ENCODE data around the gene CORO1C. TPM values are rescaled to one million over a fixed set of nuclear protein-coding genes. Genes with fewer than 3 reads are reported as not detected.
A peak's percentile ranks its signal among the peaks of the same experiment; 100 is the strongest.
"Not testable (repeated sequence)": the region's sequence is repeated elsewhere in the genome, so short reads cannot be mapped to it uniquely, and the experiment has no call there.

Gene CORO1C
- polyA plus RNA-seq, 1 experiment = 596 TPM

GRCh38 chr12:108663324-108664015 is 67.8 kb downstream of the CORO1C start:
- no peak overlapping the region for H3K27ac ChIP-seq (ENCODE audit: low read depth, low read length)
- no peaks in the 10 kb centered on the region for H3K9me3 ChIP-seq (ENCODE audit: control insufficient read depth, insufficient read depth, low read length)
- no peaks in the 10 kb centered on the region for H3K27me3 ChIP-seq (ENCODE audit: control insufficient read depth, insufficient read depth, low read length)
- ChIA-PET POLR2A (interaction anchor here (0.6 to 1.2 kb wide), 2 partner anchors 14 to 60 kb away, joined by 3 to 12 read pairs; no protein-coding TSS in a partner anchor), CTCF (interaction anchor here (0.6 to 9.3 kb wide), 35 partner anchors 10 to 287 kb away, joined by 3 to 177 read pairs (median 5); partner anchors contain the start of genes CORO1C and ISCU)
- DNase-seq (ENCODE audit: low read depth, low spot score) = no peak
- H3K4me3 ChIP-seq (ENCODE audit: low read depth, low read length) = no peak overlapping the region
- no peak for TF ChIP-seq CTCF (IDR thresholded peaks at IDR 0.05; ENCODE audit: low read depth, low read length)

GRCh38 chr12:108658115-108658514 is 73.2 kb downstream of the CORO1C start:
- H3K27me3 ChIP-seq (ENCODE audit: control insufficient read depth, insufficient read depth, low read length); H3K9me3 ChIP-seq (ENCODE audit: control insufficient read depth, insufficient read depth, low read length); POLR2A ChIA-PET; H3K4me3 ChIP-seq (ENCODE audit: low read depth, low read length); DNase-seq (ENCODE audit: low read depth, low spot score); H3K27ac ChIP-seq (ENCODE audit: low read depth, low read length): not testable (repeated sequence)
- CTCF ChIA-PET = interaction anchor here (0.9 kb wide), 1 partner anchor 146 kb away, joined by 4 read pairs; no protein-coding TSS in a partner anchor

- no peak for DNase-seq (ENCODE audit: low read depth, low spot score)
- ChIA-PET CTCF (interaction anchor here (1.6 kb wide), 1 partner anchor 1188 kb away, joined by 3 read pairs; no protein-coding TSS in a partner anchor), POLR2A (no interaction called here)
- Histone ChIP-seq H3K27ac (ENCODE audit: low read depth, low read length) (no peak overlapping the region), H3K4me3 (ENCODE audit: low read depth, low read length) (no peak overlapping the region), H3K9me3 (ENCODE audit: control insufficient read depth, insufficient read depth, low read length) (no peaks in the 10 kb centered on the region), H3K27me3 (ENCODE audit: control insufficient read depth, insufficient read depth, low read length) (no peaks in the 10 kb centered on the region)
- no peak for TF ChIP-seq CTCF (IDR thresholded peaks at IDR 0.05; ENCODE audit: low read depth, low read length)
Observed at GRCh38 chr12:108657130-108657745, 74.1 kb downstream of the CORO1C start.

- H3K4me3 ChIP-seq (ENCODE audit: low read depth, low read length); H3K9me3 ChIP-seq (ENCODE audit: control insufficient read depth, insufficient read depth, low read length); POLR2A ChIA-PET; DNase-seq (ENCODE audit: low read depth, low spot score); H3K27ac ChIP-seq (ENCODE audit: low read depth, low read length); H3K27me3 ChIP-seq (ENCODE audit: control insufficient read depth, insufficient read depth, low read length): not testable (repeated sequence)
- CTCF ChIA-PET = interaction anchor here (1.6 kb wide), 1 partner anchor 1189 kb away, joined by 3 read pairs; no protein-coding TSS in a partner anchor
Observed at GRCh38 chr12:108656247-108656646, 75.1 kb downstream of the CORO1C start.

DNA sequence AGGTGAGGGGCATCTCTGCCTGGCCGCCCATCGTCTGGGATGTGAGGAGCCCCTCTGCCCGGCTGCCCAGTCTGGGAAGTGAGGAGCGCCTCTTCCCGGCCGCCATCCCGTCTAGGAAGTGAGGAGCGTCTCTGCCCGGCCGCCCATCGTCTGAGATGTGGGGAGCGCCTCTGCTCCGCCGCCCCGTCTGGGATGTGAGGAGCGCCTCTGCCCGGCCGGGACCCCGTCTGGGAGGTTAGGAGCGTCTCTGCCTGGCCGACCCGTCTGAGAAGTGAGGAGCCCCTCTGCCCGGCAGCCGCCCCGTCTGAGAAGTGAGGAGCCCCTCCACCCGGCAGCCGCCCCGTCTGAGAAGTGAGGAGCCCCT is 75.5 kb downstream of the CORO1C start:
- CTCF ChIA-PET = not testable (repeated sequence)

DNA sequence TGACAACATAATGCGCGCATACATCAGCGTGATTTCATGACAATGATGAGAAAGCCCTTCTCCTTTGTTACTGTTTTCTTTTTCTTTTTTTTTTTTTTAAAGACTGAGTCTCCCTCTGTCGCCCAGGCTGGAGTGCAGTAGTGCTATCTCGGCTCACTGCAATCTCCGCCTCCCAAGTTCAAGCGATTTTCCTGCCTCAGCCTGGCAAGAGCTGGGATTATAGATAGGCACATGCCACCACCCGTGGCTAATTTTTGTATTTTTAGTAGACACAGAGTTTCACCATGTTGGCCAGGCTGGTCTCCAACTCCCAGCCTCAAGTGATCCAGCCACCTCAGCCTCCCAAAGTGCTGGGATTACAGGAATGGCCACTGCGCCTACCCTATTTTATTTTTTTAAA is 76.7 kb downstream of the CORO1C start:
- H3K4me3 ChIP-seq (ENCODE audit: low read depth, low read length); POLR2A ChIA-PET; H3K9me3 ChIP-seq (ENCODE audit: control insufficient read depth, insufficient read depth, low read length); DNase-seq (ENCODE audit: low read depth, low spot score); CTCF ChIA-PET; H3K27me3 ChIP-seq (ENCODE audit: control insufficient read depth, insufficient read depth, low read length): not testable (repeated sequence)
- peak overlapping the region; percentile 21 for H3K27ac ChIP-seq (ENCODE audit: low read depth, low read length)

More for the DNA sequence above, 75.5 kb downstream of the CORO1C start:
- DNase-seq (ENCODE audit: low read depth, low spot score); H3K27ac ChIP-seq (ENCODE audit: low read depth, low read length); H3K9me3 ChIP-seq (ENCODE audit: control insufficient read depth, insufficient read depth, low read length); POLR2A ChIA-PET; H3K27me3 ChIP-seq (ENCODE audit: control insufficient read depth, insufficient read depth, low read length); H3K4me3 ChIP-seq (ENCODE audit: low read depth, low read length): not testable (repeated sequence)

DNA sequence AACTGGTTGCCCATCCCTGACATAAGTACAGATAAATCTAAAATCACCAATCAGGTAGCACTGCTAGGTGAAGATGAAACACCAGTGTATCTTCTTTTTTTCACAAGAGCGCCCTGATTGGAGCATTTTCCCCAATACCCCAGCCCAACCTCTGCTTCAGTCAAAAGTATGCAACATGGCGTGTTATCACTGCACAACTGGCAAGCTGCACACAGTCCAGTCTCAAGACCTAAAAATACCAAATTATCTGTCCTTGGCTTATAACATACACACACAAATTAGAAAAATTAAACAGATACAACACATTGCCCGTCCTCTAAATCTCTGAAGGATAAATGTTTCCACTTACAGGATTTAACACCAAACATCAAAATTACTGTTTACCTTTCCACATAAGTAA is 77.4 kb downstream of the CORO1C start:
- DNase-seq (ENCODE audit: low read depth, low spot score) = no peak
- CTCF ChIA-PET = interaction anchor here (0.6 to 2.2 kb wide), 7 partner anchors 8 to 1793 kb away, joined by 3 to 9 read pairs (median 4); no protein-coding TSS in a partner anchor
- Histone ChIP-seq H3K27ac (ENCODE audit: low read depth, low read length) (no peak overlapping the region), H3K9me3 (ENCODE audit: control insufficient read depth, insufficient read depth, low read length) (no peaks in the 10 kb centered on the region), H3K27me3 (ENCODE audit: control insufficient read depth, insufficient read depth, low read length) (no peaks in the 10 kb centered on the region), H3K4me3 (ENCODE audit: low read depth, low read length) (no peak overlapping the region)
- TF ChIP-seq CTCF (IDR thresholded peaks at IDR 0.05; ENCODE audit: low read depth, low read length) = no peak
- POLR2A ChIA-PET = interaction anchor here (0.6 kb wide), 1 partner anchor 203 kb away, joined by 3 read pairs; the partner anchor contains the start of gene SSH1

All from AG04450 (cell line).